Measurements from ENCODE around the gene EFHB.

Gene EFHB

GRCh38 chr3:19946832-19947548, 13.0 kb upstream of the EFHB start, which contains the start of gene RAB5A:
Gene RAB5A, plus strand, starts transcription at chr3:19947097. Its CDS starts 3,802 bp downstream, at chr3:19950899.
- no peak for TF ChIP-seq CTCF (conservative IDR thresholded peaks at IDR 0.05; ENCODE audit: low read length)
- peak within 1 kb of the TSS; percentile 96 for H3K4me3 ChIP-seq (ENCODE audit: low read length)

GRCh38 chr3:19945969-19946831, 12.2 kb upstream of the EFHB start:
- peak overlapping the region; percentile 96 for H3K4me3 ChIP-seq (ENCODE audit: low read length)
- peak; percentile 14 for DNase-seq (ENCODE audit: low read depth)
- no peak for TF ChIP-seq CTCF (conservative IDR thresholded peaks at IDR 0.05; ENCODE audit: low read length)

More at GRCh38 chr3:19946832-19947548, 13.0 kb upstream of the EFHB start, which contains the start of gene RAB5A:
- DNase-seq (ENCODE audit: low read depth) = peak; percentile 98

GRCh38 chr3:19945534-19945933, 11.5 kb upstream of the EFHB start:
- no peak overlapping the region for H3K4me3 ChIP-seq (ENCODE audit: low read length)
- no peak for DNase-seq (ENCODE audit: low read depth)
- TF ChIP-seq CTCF (conservative IDR thresholded peaks at IDR 0.05; ENCODE audit: low read length) = no peak

- no peak for DNase-seq (ENCODE audit: low read depth)
- H3K4me3 ChIP-seq (ENCODE audit: low read length) = no peak overlapping the region
- TF ChIP-seq CTCF (conservative IDR thresholded peaks at IDR 0.05; ENCODE audit: low read length) = no peak
These were observed 6.6 kb upstream of the EFHB start for GRCh38 chr3:19940643-19941042.

GRCh38 chr3:19938295-19938627, 4.2 kb upstream of the EFHB start:
- no peak for TF ChIP-seq CTCF (conservative IDR thresholded peaks at IDR 0.05; ENCODE audit: low read length)
- no peak for DNase-seq (ENCODE audit: low read depth)
- no peak overlapping the region for H3K4me3 ChIP-seq (ENCODE audit: low read length)

GRCh38 chr3:19937459-19938294, 3.7 kb upstream of the EFHB start:
- no peak for DNase-seq (ENCODE audit: low read depth)
- TF ChIP-seq CTCF (conservative IDR thresholded peaks at IDR 0.05; ENCODE audit: low read length) = no peak
- no peak overlapping the region for H3K4me3 ChIP-seq (ENCODE audit: low read length)

Measured in AG10803 (cell line).